Spleen (tissue), 7 donors: ENCODE data around the gene MACROD2.

ENCODE experiments used
- CTCF ChIP-seq, 11 experiments: fragments of 200-600 bp in 7 of 11; fragments of 450-650 bp in 4 of 11; sonication (generic) in 4 of 11; IDR thresholded peaks in 8 of 11; conservative IDR thresholded peaks in 3 of 11; 1 replicate in 7 of 11; 2 replicates in 4 of 11; pipeline versions ENCODE4 v1.4.0 to v1.8.0; 2016 to 2021; ENCODE audit warnings: antibody characterized with exemption in 11 of 11, inconsistent platforms in 4 of 11, mild to moderate bottlenecking in 1 of 11
- POLR2A ChIP-seq, 3 donors: fragments of 450-650 bp; IDR thresholded peaks; one replicate each; pipeline ENCODE4 v1.5.1; 2017; ENCODE audit warnings: antibody characterized with exemption in 3 of 3, mild to moderate bottlenecking in 1 of 3
- POLR2AphosphoS5 ChIP-seq, 3 donors: sonication (generic); formaldehyde crosslinking; IDR thresholded peaks; one replicate each; pipeline ENCODE4 v1.5.1; 2017; ENCODE audit warnings: antibody characterized with exemption in 3 of 3
- donor health status: DM: no; HTN: no; CAD: no; lungs with moderate emphysema.
- donor health status: DM: no; HTN: no; CAD: no.
- donor health status: DM: no; HTN: no; CAD: no.

- no peak for TF ChIP-seq CTCF (IDR thresholded peaks at IDR 0.05 in 8 of 11, conservative IDR thresholded peaks at IDR 0.05 in 3 of 11)
- no peak for TF ChIP-seq POLR2A (IDR thresholded peaks at IDR 0.05)
- no peak for TF ChIP-seq POLR2AphosphoS5 (IDR thresholded peaks at IDR 0.05)
Observed at GRCh38 chr20:14950633-14951032, 955.3 kb downstream of the MACROD2 start.
